ENCODE results near the gene HMCN2.
"Not testable (repeated sequence)": the region's sequence is repeated elsewhere in the genome, so short reads cannot be mapped to it uniquely, and the experiment has no call there.

The HMCN2 gene

GRCh38 chr9:130426883-130427282 lies 161.3 kb downstream of the HMCN2 start:
- H3K9me3 ChIP-seq, result no peaks in the 10 kb centered on the region
- H3K4me3 ChIP-seq, result no peak overlapping the region
- no peaks in the 10 kb centered on the region for H3K36me3 ChIP-seq (replicated peaks)
- no peak for DNase-seq (ENCODE audit: low spot score in 2 of 2)
- H3K4me1 ChIP-seq, result no peaks in the 10 kb centered on the region
- H3K27me3 ChIP-seq (ENCODE audit: low read depth), result no peaks in the 10 kb centered on the region
- in situ Hi-C loops (cut with MboI; ENCODE audit: low sequenced_read_pairs), result no loop called here

- no peak for DNase-seq (ENCODE audit: low spot score in 2 of 2)
- no peaks in the 10 kb centered on the region for H3K4me1 ChIP-seq
- H3K4me3 ChIP-seq, result no peak overlapping the region
- in situ Hi-C loops (cut with MboI; ENCODE audit: low sequenced_read_pairs), result no loop called here
- no peaks in the 10 kb centered on the region for H3K9me3 ChIP-seq
- no peaks in the 10 kb centered on the region for H3K27me3 ChIP-seq (ENCODE audit: low read depth)
- H3K36me3 ChIP-seq (replicated peaks), result no peaks in the 10 kb centered on the region
Observed at GRCh38 chr9:130427326-130427725, 161.8 kb downstream of the HMCN2 start.

- Histone ChIP-seq H3K9me3 (no peaks in the 10 kb centered on the region), H3K27me3 (ENCODE audit: low read depth) (no peaks in the 10 kb centered on the region), H3K36me3 (replicated peaks) (no peaks in the 10 kb centered on the region), H3K4me1 (peaks cover 8% of the 10 kb centered on the region), H3K4me3 (no peak overlapping the region)
- in situ Hi-C loops (cut with MboI; ENCODE audit: low sequenced_read_pairs), result no loop called here
- no peak for DNase-seq (ENCODE audit: low spot score in 2 of 2)
Observed at GRCh38 chr9:130428086-130428665, 162.6 kb downstream of the HMCN2 start.

GRCh38 chr9:130429381-130429780 lies 163.8 kb downstream of the HMCN2 start:
- no peak for DNase-seq (ENCODE audit: low spot score in 2 of 2)
- Histone ChIP-seq H3K27me3 (ENCODE audit: low read depth) (no peaks in the 10 kb centered on the region), H3K9me3 (no peaks in the 10 kb centered on the region), H3K4me1 (peaks cover 13% of the 10 kb centered on the region), H3K4me3 (no peak overlapping the region), H3K36me3 (replicated peaks) (no peaks in the 10 kb centered on the region)
- in situ Hi-C loops (cut with MboI; ENCODE audit: low sequenced_read_pairs), result no loop called here

- in situ Hi-C loops (cut with MboI; ENCODE audit: low sequenced_read_pairs), result no loop called here
- Histone ChIP-seq H3K4me3 (no peak overlapping the region), H3K27me3 (ENCODE audit: low read depth) (no peaks in the 10 kb centered on the region), H3K4me1 (peaks cover 13% of the 10 kb centered on the region), H3K36me3 (replicated peaks) (no peaks in the 10 kb centered on the region), H3K9me3 (no peaks in the 10 kb centered on the region)
- DNase-seq (ENCODE audit: low spot score in 2 of 2), result no peak
Observed at GRCh38 chr9:130429831-130430230, 164.3 kb downstream of the HMCN2 start.

GRCh38 chr9:130430232-130430631 lies 164.7 kb downstream of the HMCN2 start:
- no peaks in the 10 kb centered on the region for H3K36me3 ChIP-seq (replicated peaks)
- in situ Hi-C loops (cut with MboI; ENCODE audit: low sequenced_read_pairs), result no loop called here
- H3K9me3 ChIP-seq, result no peaks in the 10 kb centered on the region

GRCh38 chr9:130430734-130431535 lies 165.4 kb downstream of the HMCN2 start:
- Histone ChIP-seq H3K9me3 (no peaks in the 10 kb centered on the region), H3K4me3 (no peak overlapping the region), H3K27me3 (ENCODE audit: low read depth) (no peaks in the 10 kb centered on the region), H3K36me3 (replicated peaks) (no peaks in the 10 kb centered on the region), H3K4me1 (peaks cover 13% of the 10 kb centered on the region)
- in situ Hi-C loops (cut with MboI; ENCODE audit: low sequenced_read_pairs), result no loop called here
- no peak for DNase-seq (ENCODE audit: low spot score in 2 of 2)

More at GRCh38 chr9:130430232-130430631, 164.7 kb downstream of the HMCN2 start:
- Histone ChIP-seq H3K4me3 (no peak overlapping the region), H3K4me1 (peaks cover 13% of the 10 kb centered on the region), H3K27me3 (ENCODE audit: low read depth) (no peaks in the 10 kb centered on the region)
- no peak for DNase-seq (ENCODE audit: low spot score in 2 of 2)

- no peaks in the 10 kb centered on the region for H3K9me3 ChIP-seq
- no peak overlapping the region for H3K4me3 ChIP-seq
- DNase-seq (ENCODE audit: low spot score in 2 of 2), result no peak
- peaks cover 13% of the 10 kb centered on the region for H3K4me1 ChIP-seq
- H3K36me3 ChIP-seq (replicated peaks), result no peaks in the 10 kb centered on the region
- in situ Hi-C loops (cut with MboI; ENCODE audit: low sequenced_read_pairs), result no loop called here
- H3K27me3 ChIP-seq (ENCODE audit: low read depth), result no peaks in the 10 kb centered on the region
Observed at GRCh38 chr9:130431536-130432303, 166.2 kb downstream of the HMCN2 start.

- in situ Hi-C loops (cut with MboI; ENCODE audit: low sequenced_read_pairs), result no loop called here
- Histone ChIP-seq H3K36me3 (replicated peaks) (no peaks in the 10 kb centered on the region), H3K4me3 (no peak overlapping the region), H3K4me1 (peaks cover 13% of the 10 kb centered on the region), H3K9me3 (no peaks in the 10 kb centered on the region), H3K27me3 (ENCODE audit: low read depth) (no peaks in the 10 kb centered on the region)
- DNase-seq (ENCODE audit: low spot score in 2 of 2), result no peak
Observed at GRCh38 chr9:130432362-130432761, 166.8 kb downstream of the HMCN2 start.

GRCh38 chr9:130432796-130433167 lies 167.2 kb downstream of the HMCN2 start:
- in situ Hi-C loops (cut with MboI; ENCODE audit: low sequenced_read_pairs), result no loop called here
- H3K4me1 ChIP-seq, result peaks cover 13% of the 10 kb centered on the region
- no peaks in the 10 kb centered on the region for H3K36me3 ChIP-seq (replicated peaks)
- no peaks in the 10 kb centered on the region for H3K9me3 ChIP-seq
- no peaks in the 10 kb centered on the region for H3K27me3 ChIP-seq (ENCODE audit: low read depth)
- H3K4me3 ChIP-seq, result peak overlapping the region; percentile 19
- peak in 1 of 2 experiments; percentile 48 for DNase-seq (ENCODE audit: low spot score in 2 of 2)

- Histone ChIP-seq H3K4me1 (peaks cover 13% of the 10 kb centered on the region), H3K36me3 (replicated peaks) (no peaks in the 10 kb centered on the region), H3K4me3 (peak overlapping the region; percentile 19), H3K9me3 (no peaks in the 10 kb centered on the region), H3K27me3 (ENCODE audit: low read depth) (no peaks in the 10 kb centered on the region)
- peak; percentile 68 to 85 for DNase-seq (ENCODE audit: low spot score in 2 of 2)
- in situ Hi-C loops (cut with MboI; ENCODE audit: low sequenced_read_pairs), result no loop called here
Observed at GRCh38 chr9:130433168-130433946, 167.8 kb downstream of the HMCN2 start.

GRCh38 chr9:130433947-130434262 lies 168.3 kb downstream of the HMCN2 start:
- H3K36me3 ChIP-seq (replicated peaks), result no peaks in the 10 kb centered on the region
- no peak overlapping the region for H3K4me3 ChIP-seq
- H3K27me3 ChIP-seq (ENCODE audit: low read depth), result no peaks in the 10 kb centered on the region
- H3K9me3 ChIP-seq, result no peaks in the 10 kb centered on the region
- no peak for DNase-seq (ENCODE audit: low spot score in 2 of 2)
- in situ Hi-C loops (cut with MboI; ENCODE audit: low sequenced_read_pairs), result no loop called here
- peaks cover 13% of the 10 kb centered on the region for H3K4me1 ChIP-seq

- in situ Hi-C loops (cut with MboI; ENCODE audit: low sequenced_read_pairs); H3K27me3 ChIP-seq (ENCODE audit: low read depth); H3K9me3 ChIP-seq; DNase-seq (ENCODE audit: low spot score in 2 of 2); H3K36me3 ChIP-seq (replicated peaks); H3K4me3 ChIP-seq: not testable (repeated sequence)
- peaks cover 13% of the 10 kb centered on the region for H3K4me1 ChIP-seq
Observed at GRCh38 chr9:130434656-130435055, 169.1 kb downstream of the HMCN2 start.
